Fibroblast of lung (primary cell): ENCODE results near the gene TEDC1. TPM values are rescaled to one million over a fixed set of nuclear protein-coding genes. Genes with fewer than 3 reads are reported as not detected.

ENCODE experiments used
- DNase-seq, 2 donors: peaks; one replicate each; pipeline versions ENCODE4 v3.0.0 to v3.0.0-alpha.2; 2010; ENCODE audit warnings: low read depth in 2 of 2
- H2AFZ ChIP-seq: 2 replicates; pipeline ENCODE4 v1.5.1; 2012; ENCODE audit warnings: low read length, control low read depth, inconsistent platforms
- H3K27ac ChIP-seq: 2 replicates; pipeline ENCODE4 v1.5.1; 2011; ENCODE audit warnings: low read length, control low read depth; ENCODE audit not compliant: insufficient read depth
- H3K27me3 ChIP-seq: 2 replicates; pipeline ENCODE4 v1.5.1; 2011; ENCODE audit warnings: mild to moderate bottlenecking, low read length; ENCODE audit not compliant: control insufficient read depth, insufficient read depth
- H3K36me3 ChIP-seq: 2 replicates; pipeline ENCODE4 v1.5.1; 2011; ENCODE audit warnings: low read length; ENCODE audit not compliant: control insufficient read depth, insufficient read depth
- H3K4me1 ChIP-seq: 2 replicates; pipeline ENCODE4 v1.5.1; 2011; ENCODE audit warnings: low read length; ENCODE audit not compliant: control insufficient read depth, insufficient read depth; ENCODE audit errors: extremely low read depth
- H3K4me2 ChIP-seq: 2 replicates; pipeline ENCODE4 v1.5.1; 2011; ENCODE audit warnings: low read length, control low read depth; ENCODE audit not compliant: insufficient read depth; ENCODE audit errors: extremely low read depth
- H3K4me3 ChIP-seq, 4 experiments: fragments of 200-600 bp in 1 of 4; sonication (generic) in 1 of 4; replicated peaks in 1 of 4; 2 replicates each; pipeline ENCODE4 v1.5.1; 2011 to 2016; ENCODE audit warnings: low read length in 4 of 4, low read depth in 3 of 4, mild to moderate bottlenecking in 3 of 4, control low read depth in 2 of 4, inconsistent platforms in 1 of 4, mixed read lengths in 1 of 4; ENCODE audit not compliant: insufficient read depth in 1 of 4; ENCODE audit errors: control extremely low read depth in 1 of 4
- H3K79me2 ChIP-seq: 2 replicates; pipeline ENCODE4 v1.5.1; 2012; ENCODE audit warnings: mild to moderate bottlenecking, low read length, inconsistent platforms; ENCODE audit not compliant: control insufficient read depth, insufficient read depth
- H3K9ac ChIP-seq: 2 replicates; pipeline ENCODE4 v1.5.1; 2011; ENCODE audit warnings: mild to moderate bottlenecking, low read length, control low read depth; ENCODE audit not compliant: insufficient read depth
- H3K9me3 ChIP-seq: 2 replicates; pipeline ENCODE4 v1.5.1; 2012; ENCODE audit warnings: low read depth, low read length; ENCODE audit not compliant: control insufficient read depth, insufficient read depth
- H4K20me1 ChIP-seq: 2 replicates; pipeline ENCODE4 v1.5.1; 2011; ENCODE audit warnings: low read length; ENCODE audit not compliant: control insufficient read depth, insufficient read depth; ENCODE audit errors: extremely low read depth
- CTCF ChIP-seq, 2 donors: IDR thresholded peaks in 1 of 2; conservative IDR thresholded peaks in 1 of 2; 1 replicate in 1 of 2; 2 replicates in 1 of 2; pipeline ENCODE4 v1.5.1; 2011 to 2012; ENCODE audit warnings: low read length in 2 of 2, control low read depth in 1 of 2, inconsistent platforms in 1 of 2, low read depth in 1 of 2, mild to moderate bottlenecking in 1 of 2
- EZH2 ChIP-seq: IDR thresholded peaks from 2 replicates; pipeline ENCODE4 v1.5.1; 2012; ENCODE audit warnings: low read length, control low read depth, mild to moderate bottlenecking; ENCODE audit errors: missing control alignments
- polyA plus RNA-seq, 2 donors: library from polyadenylated mRNA; depleted of rRNA in 1 of 2; stranded (reverse) in 1 of 2; unstranded in 1 of 2; fragments of >200 nt; gene quantifications; 2 replicates each; pipeline ENCODE4 v1.2.1, GENCODE V29; 2011 to 2012; ENCODE audit warnings: missing spikeins in 1 of 2
- total RNA-seq: library from RNA; depleted of rRNA; stranded (reverse); fragments of >200 nt; gene quantifications from 2 replicates; pipeline ENCODE4 v1.2.1, GENCODE V29; 2014

Gene TEDC1
- total and polyA plus RNA-seq, 2 donors (not counting 1 experiment from before 2014, with no cell fraction given): 0.69 to 2.5 TPM

- Histone ChIP-seq H3K27ac (no peak overlapping the region), H3K27me3 (no peaks in the 10 kb centered on the region), H2AFZ (no peak overlapping the region), H3K9ac (no peak overlapping the region), H3K4me2 (no peak overlapping the region), H3K4me3 (no peak overlapping the region), H3K9me3 (no peaks in the 10 kb centered on the region), H3K4me1 (no peaks in the 10 kb centered on the region), H3K36me3 (peaks cover 4% of the 10 kb centered on the region), H4K20me1 (no peaks in the 10 kb centered on the region), H3K79me2 (peaks cover 2% of the 10 kb centered on the region)
- DNase-seq: no peak
- TF ChIP-seq CTCF (conservative IDR thresholded peaks at IDR 0.05 in 1 of 2, IDR thresholded peaks at IDR 0.05 in 1 of 2; ENCODE audit: low read depth in 1 of 2, low read length in 2 of 2) (no peak), EZH2 (no peak)
Observed at GRCh38 chr14:105444859-105445258, 46.2 kb upstream of the TEDC1 start.

GRCh38 chr14:105445290-105445689 is 45.8 kb upstream of the TEDC1 start:
- Histone ChIP-seq H3K79me2 (peaks cover 2% of the 10 kb centered on the region), H3K9me3 (no peaks in the 10 kb centered on the region), H3K27me3 (no peaks in the 10 kb centered on the region), H3K27ac (no peak overlapping the region), H3K4me1 (no peaks in the 10 kb centered on the region), H3K4me2 (no peak overlapping the region), H4K20me1 (no peaks in the 10 kb centered on the region), H3K36me3 (peaks cover 8% of the 10 kb centered on the region), H3K4me3 (no peak overlapping the region), H2AFZ (no peak overlapping the region), H3K9ac (no peak overlapping the region)
- TF ChIP-seq EZH2 (no peak), CTCF (conservative IDR thresholded peaks at IDR 0.05 in 1 of 2, IDR thresholded peaks at IDR 0.05 in 1 of 2; ENCODE audit: low read depth in 1 of 2, low read length in 2 of 2) (no peak)
- DNase-seq: no peak

GRCh38 chr14:105445901-105446845 is 44.9 kb upstream of the TEDC1 start:
- H2AFZ ChIP-seq: no peak overlapping the region
- DNase-seq: no peak
- H3K27ac ChIP-seq: no peak overlapping the region
- no peaks in the 10 kb centered on the region for H3K79me2 ChIP-seq
- H4K20me1 ChIP-seq: no peaks in the 10 kb centered on the region
- H3K9me3 ChIP-seq: no peaks in the 10 kb centered on the region
- H3K9ac ChIP-seq: no peak overlapping the region
- H3K4me3 ChIP-seq: no peak overlapping the region
- no peak overlapping the region for H3K4me2 ChIP-seq
- H3K4me1 ChIP-seq: no peaks in the 10 kb centered on the region
- peaks cover 10% of the 10 kb centered on the region for H3K36me3 ChIP-seq
- TF ChIP-seq CTCF (conservative IDR thresholded peaks at IDR 0.05 in 1 of 2, IDR thresholded peaks at IDR 0.05 in 1 of 2; ENCODE audit: low read depth in 1 of 2, low read length in 2 of 2) (no peak), EZH2 (no peak)
- H3K27me3 ChIP-seq: no peaks in the 10 kb centered on the region
